Measurements from ENCODE around the gene LYZL1.
"Not testable (repeated sequence)": the region's sequence is repeated elsewhere in the genome, so short reads cannot be mapped to it uniquely, and the experiment has no call there.

Gene LYZL1

GRCh38 chr10:29332061-29332760, 43.3 kb downstream of the LYZL1 start:
- no peak for DNase-seq (ENCODE audit: low read depth)

DNA sequence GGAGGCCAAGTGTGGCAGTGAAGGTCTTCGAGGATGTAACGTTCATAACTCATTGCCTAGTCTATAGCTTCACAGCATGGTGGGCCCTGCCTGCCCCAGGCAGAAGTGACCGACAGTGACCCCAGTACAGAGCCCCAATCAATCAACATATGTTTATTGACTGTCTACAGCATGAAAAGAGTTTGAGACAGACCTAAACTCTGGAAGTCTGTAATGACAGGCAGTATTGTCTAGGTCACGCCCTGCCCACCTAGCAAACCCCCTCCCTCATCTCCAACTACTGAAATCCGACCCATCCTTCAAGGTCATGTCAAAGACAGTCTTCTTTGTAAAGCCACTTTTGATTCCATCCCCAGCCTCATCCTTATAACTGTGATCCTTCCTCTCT, 43.9 kb downstream of the LYZL1 start:
- no peak for DNase-seq (ENCODE audit: low read depth)

DNA sequence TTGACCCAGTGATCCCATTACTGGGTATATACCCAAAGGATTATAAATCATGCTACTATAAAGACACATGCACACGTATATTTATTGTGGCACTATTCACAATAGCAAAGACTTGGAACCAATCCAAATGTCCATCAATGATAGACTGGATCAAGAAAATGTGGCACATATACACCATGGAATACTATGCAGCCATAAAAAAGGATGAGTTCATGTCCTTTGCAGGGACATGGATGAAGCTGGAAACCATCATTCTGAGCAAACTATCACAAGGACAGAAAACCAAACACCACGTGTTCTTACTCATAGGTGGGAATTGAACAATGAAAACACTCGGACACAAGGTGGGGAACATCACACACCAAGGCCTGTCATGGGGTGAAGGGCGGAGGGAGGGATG, 48.7 kb downstream of the LYZL1 start:
- not testable (repeated sequence) for DNase-seq (ENCODE audit: low read depth)

DNA sequence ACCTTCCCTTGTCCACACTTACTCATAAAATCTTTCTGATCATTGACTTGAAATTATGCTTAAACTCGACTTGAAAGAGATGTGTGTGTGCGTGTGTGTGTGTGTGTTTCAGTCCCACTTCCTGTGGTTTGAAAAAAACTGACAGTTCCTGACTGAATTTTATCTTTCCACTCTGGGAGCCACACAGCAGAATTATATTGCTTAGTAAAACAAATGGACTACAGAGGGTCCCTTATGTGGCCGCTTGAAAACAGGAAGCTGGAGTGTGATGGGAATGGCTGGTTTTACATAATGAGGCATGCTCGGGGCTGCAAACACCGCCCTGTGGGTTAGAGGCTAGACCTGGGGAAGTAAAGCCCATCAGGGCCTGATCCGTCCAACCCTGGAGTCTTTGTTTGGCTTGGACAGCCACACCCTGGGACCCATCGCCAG, 54.8 kb downstream of the LYZL1 start:
- no peak for DNase-seq (ENCODE audit: low read depth)

DNA sequence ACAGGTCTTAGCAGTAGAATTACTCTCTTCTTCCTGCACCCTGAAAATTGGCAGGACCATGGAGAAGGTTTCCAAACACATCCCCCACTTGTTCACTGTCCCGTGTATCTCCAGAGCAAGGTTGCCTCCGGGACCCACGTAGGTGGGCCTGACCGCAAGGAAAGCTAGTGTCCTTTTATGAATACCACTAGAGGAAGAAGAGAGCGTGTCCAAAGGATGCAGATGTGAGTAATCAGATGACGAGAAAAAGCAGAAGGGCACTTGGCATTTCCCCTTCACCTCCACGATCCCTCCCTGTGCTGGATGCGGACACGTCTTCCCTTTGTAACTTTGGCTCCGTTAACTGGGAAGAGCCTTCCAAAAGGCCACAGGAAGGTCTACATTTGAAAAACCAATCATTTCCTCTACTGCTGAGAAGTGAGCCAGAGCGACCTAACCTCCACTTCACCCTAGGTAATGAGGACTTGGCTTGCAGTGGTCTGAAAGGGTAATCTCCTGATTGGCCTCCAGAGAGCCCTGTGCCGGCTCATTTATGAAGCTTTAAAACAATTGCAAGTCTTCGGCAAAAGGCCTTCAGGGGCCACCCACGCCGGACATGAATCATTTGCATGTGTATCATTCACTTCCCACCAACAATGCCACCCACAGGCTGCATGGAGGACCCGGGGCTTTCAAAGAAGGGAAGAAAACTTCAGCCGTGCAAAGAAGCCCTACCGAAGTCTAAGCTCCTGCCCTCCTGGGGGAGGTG, 55.4 kb downstream of the LYZL1 start:
- DNase-seq (ENCODE audit: low read depth), result no peak

DNA sequence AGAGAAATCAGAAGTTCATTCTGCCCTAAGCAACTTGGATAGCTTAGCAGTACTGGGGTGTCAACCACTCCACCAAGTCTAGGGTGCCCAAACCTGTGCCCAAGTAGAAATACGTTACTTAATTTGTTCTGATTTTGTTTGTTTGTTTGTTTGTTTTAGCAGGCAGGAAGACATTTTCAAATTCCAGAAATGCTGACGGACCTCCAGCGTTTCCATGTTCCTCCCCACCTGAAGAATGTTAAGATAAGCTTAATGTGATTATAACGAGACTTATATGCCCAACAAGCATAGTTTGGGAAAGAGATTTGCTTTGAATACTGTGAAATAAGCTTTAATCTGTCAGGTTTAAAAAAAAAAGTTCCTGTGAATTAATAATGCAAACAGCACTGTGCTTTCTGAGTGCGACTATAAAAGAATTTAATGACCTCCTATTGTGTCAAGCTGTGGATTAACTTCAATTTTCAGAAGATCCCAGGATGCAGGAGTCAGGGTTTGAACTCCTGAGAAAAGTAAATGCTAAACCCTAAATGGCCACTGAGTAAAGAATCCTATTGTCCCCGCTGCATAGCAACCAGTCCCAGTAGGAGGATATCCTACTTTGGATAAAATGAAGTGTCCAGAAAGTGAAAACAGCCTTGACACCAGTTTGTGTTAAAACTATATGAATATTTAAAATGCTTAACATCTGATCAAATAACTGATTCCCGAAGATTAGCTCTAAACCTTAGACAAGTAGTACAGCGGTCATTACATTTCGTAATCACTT, 56.5 kb downstream of the LYZL1 start:
- no peak for DNase-seq (ENCODE audit: low read depth)

DNA sequence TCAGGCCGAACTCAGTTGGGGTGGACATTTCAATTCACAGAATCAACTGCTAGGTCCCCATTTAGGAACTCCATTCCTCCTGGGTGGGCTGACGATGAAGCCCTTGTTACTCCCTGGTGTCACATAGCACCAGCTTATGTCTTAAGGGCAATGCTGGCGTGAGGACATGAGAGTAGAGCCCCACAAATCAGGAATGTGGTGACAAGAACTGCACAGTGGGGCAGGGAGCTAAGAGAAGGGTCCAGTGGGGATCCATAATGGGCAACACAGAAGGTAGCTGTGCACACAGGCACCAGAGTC, 57.0 kb downstream of the LYZL1 start:
- no peak for DNase-seq (ENCODE audit: low read depth)

- no peak for DNase-seq (ENCODE audit: low read depth)
Measured at GRCh38 chr10:29346296-29347001, 57.6 kb downstream of the LYZL1 start.

GRCh38 chr10:29348836-29349235, 60.0 kb downstream of the LYZL1 start:
- no peak for DNase-seq (ENCODE audit: low read depth)

DNA sequence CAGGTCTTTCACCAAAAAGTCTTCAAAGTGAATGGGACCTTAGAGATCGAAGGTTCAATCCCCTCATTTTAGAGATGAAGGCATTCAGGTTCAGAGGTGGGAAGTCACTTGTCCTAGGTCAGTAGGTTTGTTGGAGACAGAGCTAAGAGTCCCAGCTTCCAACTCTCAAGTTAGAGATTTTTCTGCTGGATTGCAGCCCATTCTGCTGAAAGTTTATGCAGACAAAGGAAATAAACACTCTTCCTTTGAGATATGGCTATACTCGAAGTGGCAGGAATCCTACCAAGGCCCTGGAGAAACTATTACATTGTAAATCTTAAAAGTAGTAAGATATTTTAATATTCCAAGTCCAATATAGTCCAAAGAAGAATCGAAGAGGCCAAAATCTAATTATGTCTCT, 64.4 kb downstream of the LYZL1 start:
- DNase-seq (ENCODE audit: low read depth), result no peak

DNA sequence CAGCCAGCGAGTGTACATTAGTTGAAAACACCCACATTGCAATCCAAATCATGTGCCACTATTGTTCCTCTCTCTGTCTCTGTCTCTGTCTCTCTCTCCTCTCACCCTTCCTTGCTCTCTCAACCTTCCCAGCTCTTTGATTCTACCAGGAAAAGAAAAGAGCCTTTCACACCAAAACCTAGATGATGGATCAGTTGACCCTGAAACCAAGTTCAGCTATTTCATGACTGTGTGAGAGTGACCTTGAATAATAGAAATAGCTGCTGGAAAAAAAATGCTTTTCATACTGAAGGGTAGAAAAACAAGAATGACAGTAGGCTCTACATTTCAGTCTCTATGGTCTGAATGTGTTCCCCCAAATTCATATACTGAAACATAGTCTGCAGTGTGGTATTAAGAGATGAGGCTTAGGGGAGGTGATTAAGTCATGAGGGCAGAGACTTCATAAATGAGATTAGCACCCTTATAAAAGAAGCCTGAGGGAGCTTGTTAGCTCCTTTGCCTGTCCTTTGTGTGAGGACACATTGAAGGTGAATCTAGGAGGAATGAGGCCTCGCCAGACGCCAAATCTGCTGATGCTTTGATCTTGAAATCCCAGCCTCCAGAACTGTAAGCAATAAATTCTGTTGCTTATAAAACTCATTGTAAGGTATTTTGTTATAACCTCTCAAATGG, 65.2 kb downstream of the LYZL1 start:
- no peak for DNase-seq (ENCODE audit: low read depth)

DNA sequence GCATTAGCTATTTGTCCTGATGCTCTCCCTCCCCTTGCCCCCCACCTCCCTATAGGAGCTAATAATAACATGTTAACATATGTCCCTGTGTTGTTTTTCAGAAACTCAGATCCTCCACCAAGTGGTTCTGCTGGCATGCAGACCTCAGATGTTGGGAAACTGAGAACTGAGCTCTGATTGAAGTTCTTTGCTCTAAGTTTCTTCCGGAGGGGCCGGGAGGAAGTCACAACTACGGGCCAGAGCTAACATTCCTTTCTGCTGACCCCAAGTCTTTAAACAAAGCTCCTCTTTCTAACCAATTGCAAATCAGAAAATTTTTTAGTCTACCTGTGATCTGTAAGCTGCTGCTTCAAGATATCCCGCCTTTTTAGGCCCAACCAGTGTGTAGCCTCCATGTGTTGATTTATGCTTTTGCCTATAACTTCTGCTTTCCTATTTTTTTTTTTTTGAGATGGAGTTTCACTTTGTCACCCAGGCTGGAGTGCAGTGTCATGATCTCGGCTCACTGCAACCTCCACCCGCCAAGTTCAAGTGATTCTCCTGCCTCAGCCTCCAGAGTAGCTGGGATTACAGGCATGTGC, 66.6 kb downstream of the LYZL1 start:
- no peak for DNase-seq (ENCODE audit: low read depth)

GRCh38 chr10:29356931-29357330, 68.1 kb downstream of the LYZL1 start:
- DNase-seq (ENCODE audit: low read depth), result no peak

DNA sequence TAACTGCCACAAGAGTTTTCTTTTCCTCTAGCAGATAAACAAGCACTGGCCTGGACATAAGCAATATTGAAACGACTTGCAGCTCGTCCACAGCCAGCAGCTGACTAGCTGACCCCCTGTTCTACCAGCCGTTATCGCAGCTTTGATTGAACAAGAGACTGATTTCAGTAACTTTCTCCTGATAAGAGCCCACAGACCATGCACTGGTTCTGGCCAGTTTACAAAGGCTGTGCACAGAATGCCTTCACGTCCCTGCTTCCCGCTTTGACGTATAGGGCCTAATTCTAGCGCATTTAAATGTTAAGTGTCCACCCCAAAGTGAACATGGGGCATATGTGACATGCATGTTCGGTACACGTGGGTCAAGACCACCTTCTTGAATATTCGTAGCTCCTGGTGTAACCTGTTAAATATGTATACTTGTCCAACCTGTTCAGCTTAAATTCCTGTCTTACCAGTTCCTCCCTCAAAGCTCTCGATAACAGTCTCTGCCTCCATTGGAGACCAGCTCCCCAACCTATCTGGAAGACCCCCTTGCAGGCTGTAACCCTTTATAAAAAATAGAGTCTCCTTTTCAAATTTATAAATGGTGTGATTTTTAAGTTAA, 69.2 kb downstream of the LYZL1 start:
- no peak for DNase-seq (ENCODE audit: low read depth)

- not testable (repeated sequence) for DNase-seq (ENCODE audit: low read depth)
Measured at GRCh38 chr10:29360215-29360853, 71.5 kb downstream of the LYZL1 start.
